Large intestine (tissue), 3 donors: ENCODE measurements around the gene B3GALT6. TPM values are rescaled to one million over a fixed set of nuclear protein-coding genes. Genes with fewer than 3 reads are reported as not detected.

ENCODE experiments used
- DNase-seq, 2 donors: peaks; one replicate each; pipeline versions ENCODE4 v3.0.0 to v3.0.0-alpha.2; 2013
- H3K27ac ChIP-seq: one replicate; pipeline ENCODE4 v1.5.1; 2013; ENCODE audit warnings: low read length
- H3K27me3 ChIP-seq: 2 replicates; pipeline ENCODE4 v1.6.1; 2013; ENCODE audit warnings: low read length; ENCODE audit not compliant: control insufficient read depth, insufficient read depth
- H3K36me3 ChIP-seq: 2 replicates; pipeline ENCODE4 v1.6.1; 2013; ENCODE audit warnings: low read length; ENCODE audit not compliant: control insufficient read depth, insufficient read depth
- H3K4me1 ChIP-seq: one replicate; pipeline ENCODE4 v1.6.1; 2013; ENCODE audit warnings: low read length; ENCODE audit not compliant: control insufficient read depth, insufficient read depth
- H3K4me3 ChIP-seq: one replicate; pipeline ENCODE4 v1.5.1; 2013; ENCODE audit warnings: low read length
- H3K9me3 ChIP-seq: one replicate; pipeline ENCODE4 v1.6.1; 2013; ENCODE audit warnings: mild to moderate bottlenecking, low read depth, low read length, moderate library complexity; ENCODE audit not compliant: control insufficient read depth
- whole genome bisulfite sequencing: methylation state at CpG from one replicate; pipeline ENCODE4 v1.1.5; 2013; ENCODE audit warnings: low lambda C conversion rate; ENCODE audit not compliant: insufficient coverage; 5-methylcytosine and 5-hydroxymethylcytosine counted together
- polyA plus RNA-seq: library from polyadenylated mRNA; unstranded; fragments of 120-200 nt; gene quantifications from one replicate; pipeline ENCODE4 v1.2.1, GENCODE V29; 2013

The B3GALT6 gene
- polyA plus RNA-seq, 1 donor = 16.1 TPM

DNA sequence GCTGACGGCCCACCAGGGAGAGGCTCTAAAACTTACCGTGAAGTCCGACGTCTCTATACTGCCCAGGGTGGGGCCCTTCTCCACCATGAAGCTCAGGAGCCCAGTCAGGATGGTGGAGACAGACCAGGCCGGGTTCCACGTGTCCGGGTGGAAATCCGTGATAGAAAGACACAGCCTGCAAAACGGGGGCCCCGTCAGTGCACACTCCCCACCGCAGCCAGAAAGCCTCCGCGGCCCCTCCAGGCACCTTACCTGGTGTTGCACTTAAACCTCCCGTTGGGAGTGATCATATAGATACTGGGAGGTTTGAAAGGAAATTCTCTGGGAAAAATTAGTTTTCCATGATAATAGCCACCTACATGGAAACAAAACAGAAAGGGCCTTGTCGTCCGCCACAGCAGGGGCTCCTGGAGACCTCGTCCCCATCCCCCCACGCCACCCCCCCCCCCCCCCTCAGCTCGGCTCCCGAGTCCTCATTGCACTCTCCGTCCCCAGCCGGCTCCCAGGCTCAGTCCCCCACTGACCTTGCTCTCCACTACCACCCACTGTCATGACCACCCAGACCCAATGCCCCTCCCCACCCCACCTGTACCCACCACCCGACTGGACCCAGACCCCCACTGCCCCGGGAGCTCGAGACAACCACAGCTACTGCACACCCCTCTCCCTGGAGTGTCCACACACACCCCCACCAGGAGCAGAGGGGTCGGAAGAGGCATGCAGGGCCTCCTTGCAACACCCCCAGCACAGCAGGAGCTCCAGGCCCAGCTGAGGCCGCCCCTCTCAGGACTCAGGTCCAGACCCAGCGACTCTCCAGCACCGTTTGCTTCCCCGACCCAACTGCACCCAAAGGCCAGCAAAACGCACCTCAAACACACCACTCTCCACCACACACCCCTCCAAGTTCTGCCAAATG is 25.2 kb downstream of the B3GALT6 start:
- no CpG with 5 or more reads among the region's 31 CpGs for WGBS
- Histone ChIP-seq H3K4me3 (no peak overlapping the region), H3K4me1 (no peaks in the 10 kb centered on the region), H3K36me3 (peaks cover 58% of the 10 kb centered on the region), H3K27ac (no peak overlapping the region), H3K9me3 (peaks cover 7% of the 10 kb centered on the region), H3K27me3 (no peaks in the 10 kb centered on the region)
- no peak for DNase-seq

GRCh38 chr1:1259119-1259488 is 27.1 kb downstream of the B3GALT6 start:
- Histone ChIP-seq H3K27ac (no peak overlapping the region), H3K9me3 (peaks cover 7% of the 10 kb centered on the region), H3K4me1 (no peaks in the 10 kb centered on the region), H3K27me3 (no peaks in the 10 kb centered on the region), H3K36me3 (peaks cover 66% of the 10 kb centered on the region), H3K4me3 (no peak overlapping the region)
- no peak for DNase-seq
- WGBS = no CpG with 5 or more reads among the region's 22 CpGs

DNA sequence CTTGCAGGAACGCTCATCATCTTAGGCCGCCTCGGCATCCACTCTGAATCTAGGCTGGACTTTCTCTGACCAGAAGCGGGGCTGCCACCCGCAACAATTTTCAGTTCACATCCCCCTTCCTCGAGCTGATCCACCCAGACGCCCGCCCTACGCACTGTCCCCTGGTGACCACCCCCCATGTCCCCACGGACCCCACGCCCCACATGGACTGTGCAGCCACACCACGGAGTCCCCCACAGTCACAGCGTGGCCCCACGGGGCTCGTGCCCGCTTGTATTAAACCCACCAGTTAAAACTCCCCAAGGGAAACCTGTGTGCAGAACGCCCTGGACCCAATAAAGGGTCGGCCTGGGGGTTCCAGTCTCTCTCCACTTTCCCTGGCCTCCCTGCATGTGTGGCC is 27.5 kb downstream of the B3GALT6 start:
- Histone ChIP-seq H3K27ac (no peak overlapping the region), H3K9me3 (peaks cover 6% of the 10 kb centered on the region), H3K27me3 (no peaks in the 10 kb centered on the region), H3K4me3 (no peak overlapping the region), H3K36me3 (peaks cover 67% of the 10 kb centered on the region), H3K4me1 (no peaks in the 10 kb centered on the region)
- no peak for DNase-seq
- WGBS = no CpG with 5 or more reads among the region's 18 CpGs

GRCh38 chr1:1259951-1260600 is 28.0 kb downstream of the B3GALT6 start:
- Histone ChIP-seq H3K27ac (no peak overlapping the region), H3K27me3 (no peaks in the 10 kb centered on the region), H3K36me3 (peaks cover 67% of the 10 kb centered on the region), H3K4me1 (no peaks in the 10 kb centered on the region), H3K9me3 (peaks cover 1% of the 10 kb centered on the region), H3K4me3 (no peak overlapping the region)
- DNase-seq = no peak
- WGBS = 90% methylated on average over 2 of the region's 26 CpGs

DNA sequence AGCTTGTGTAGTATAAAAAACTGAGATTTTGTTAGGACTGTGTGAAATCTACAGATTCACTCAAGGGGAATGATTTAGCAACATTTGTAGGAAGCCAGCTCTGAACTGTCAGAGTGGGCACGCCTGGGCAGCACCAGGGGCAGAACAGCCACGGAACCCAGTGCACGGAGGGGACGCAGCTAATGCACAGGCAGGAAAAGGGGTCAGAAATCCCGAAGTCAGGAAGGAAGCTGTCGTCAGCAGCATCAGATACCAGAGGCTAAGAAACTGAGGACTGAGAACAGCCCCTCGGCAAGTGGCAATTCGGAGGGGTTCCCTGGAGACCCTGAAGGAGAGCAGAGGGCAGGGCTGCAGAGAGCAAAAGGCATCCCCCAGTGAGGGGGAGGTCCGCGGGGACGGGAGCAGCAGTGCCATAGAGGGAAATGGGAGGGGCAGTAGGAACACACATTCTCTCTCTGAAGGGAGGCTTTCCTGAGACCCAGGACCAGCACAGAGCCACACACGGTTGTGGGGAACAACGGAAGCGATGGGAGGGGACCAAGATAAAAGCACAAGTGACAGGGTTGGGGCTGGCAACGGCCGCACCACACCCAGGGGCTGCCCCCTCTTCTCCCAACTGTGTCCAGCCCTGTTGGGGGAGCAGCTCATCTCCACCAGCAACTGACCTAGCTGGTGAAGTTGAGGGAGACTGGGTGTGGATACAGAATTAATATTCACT is 29.0 kb downstream of the B3GALT6 start:
- no peaks in the 10 kb centered on the region for H3K4me1 ChIP-seq
- peaks cover 65% of the 10 kb centered on the region for H3K36me3 ChIP-seq
- H3K9me3 ChIP-seq = no peaks in the 10 kb centered on the region
- H3K27me3 ChIP-seq = no peaks in the 10 kb centered on the region
- H3K27ac ChIP-seq = no peak overlapping the region
- WGBS = no CpG with 5 or more reads among the region's 16 CpGs
- H3K4me3 ChIP-seq = no peak overlapping the region
- no peak for DNase-seq

DNA sequence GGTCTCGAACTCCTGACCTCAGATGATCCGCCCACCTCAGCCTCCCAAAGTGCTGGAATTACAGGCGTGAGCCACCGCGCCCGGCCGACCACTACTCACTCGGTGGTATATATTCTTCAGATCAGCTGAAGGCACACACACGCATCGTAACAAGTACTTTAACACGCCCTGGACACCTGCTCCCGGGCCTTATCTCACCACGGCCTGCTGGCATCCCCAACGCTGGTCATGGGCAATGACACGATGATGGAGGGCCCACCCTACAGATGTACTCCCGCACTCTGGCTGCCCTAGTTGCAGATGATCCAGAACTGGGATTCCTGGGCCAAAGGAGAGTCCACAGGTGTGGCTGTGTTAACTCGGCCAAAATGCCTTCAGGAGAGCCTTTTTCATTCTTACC is 30.0 kb downstream of the B3GALT6 start:
- DNase-seq = no peak
- peaks cover 61% of the 10 kb centered on the region for H3K36me3 ChIP-seq
- WGBS = no CpG with 5 or more reads among the region's 17 CpGs
- H3K27me3 ChIP-seq = no peaks in the 10 kb centered on the region
- H3K9me3 ChIP-seq = no peaks in the 10 kb centered on the region
- H3K4me1 ChIP-seq = no peaks in the 10 kb centered on the region
- H3K27ac ChIP-seq = no peak overlapping the region
- H3K4me3 ChIP-seq = no peak overlapping the region

GRCh38 chr1:1262758-1263157 is 30.7 kb downstream of the B3GALT6 start:
- no peaks in the 10 kb centered on the region for H3K4me1 ChIP-seq
- H3K9me3 ChIP-seq = peaks cover 3% of the 10 kb centered on the region
- 100% methylated on average over 1 of the region's 8 CpGs for WGBS
- H3K36me3 ChIP-seq = peaks cover 68% of the 10 kb centered on the region
- DNase-seq = no peak
- no peaks in the 10 kb centered on the region for H3K27me3 ChIP-seq
- H3K27ac ChIP-seq = no peak overlapping the region
- no peak overlapping the region for H3K4me3 ChIP-seq

DNA sequence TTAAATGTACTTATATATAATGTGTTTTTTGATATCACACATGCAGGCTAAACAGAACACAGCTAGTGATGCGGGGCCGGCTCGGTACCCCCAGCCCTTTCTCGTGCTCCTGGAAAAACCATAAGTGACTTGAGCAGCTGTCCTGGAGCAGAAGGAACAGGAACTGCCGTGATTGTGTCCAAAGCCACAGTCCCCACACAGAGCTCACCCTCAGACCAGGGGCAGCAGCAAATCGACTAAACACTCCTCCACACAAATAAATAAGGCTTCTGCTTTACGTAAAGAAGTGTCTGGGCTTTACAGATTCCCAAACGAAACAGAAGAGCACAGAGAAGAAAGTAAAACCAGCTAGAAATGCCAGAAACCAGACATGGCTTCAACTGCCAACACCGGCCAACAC is 32.0 kb downstream of the B3GALT6 start:
- peaks cover 67% of the 10 kb centered on the region for H3K36me3 ChIP-seq

GRCh38 chr1:1264868-1265272 is 32.8 kb downstream of the B3GALT6 start:
- H3K9me3 ChIP-seq = peaks cover 5% of the 10 kb centered on the region
- peaks cover 61% of the 10 kb centered on the region for H3K36me3 ChIP-seq
- H3K4me3 ChIP-seq = no peak overlapping the region
- H3K27ac ChIP-seq = no peak overlapping the region
- WGBS = 100% methylated on average over 2 of the region's 10 CpGs
- DNase-seq = no peak
- no peaks in the 10 kb centered on the region for H3K4me1 ChIP-seq
- no peaks in the 10 kb centered on the region for H3K27me3 ChIP-seq

More for the DNA sequence above, 32.0 kb downstream of the B3GALT6 start:
- H3K9me3 ChIP-seq = peaks cover 5% of the 10 kb centered on the region
- WGBS = no CpG with 5 or more reads among the region's 9 CpGs
- H3K27ac ChIP-seq = no peak overlapping the region
- no peaks in the 10 kb centered on the region for H3K27me3 ChIP-seq
- no peaks in the 10 kb centered on the region for H3K4me1 ChIP-seq
- H3K4me3 ChIP-seq = no peak overlapping the region
- DNase-seq = no peak

GRCh38 chr1:1267488-1268283 is 35.6 kb downstream of the B3GALT6 start:
- Histone ChIP-seq H3K36me3 (peaks cover 48% of the 10 kb centered on the region), H3K4me3 (no peak overlapping the region), H3K9me3 (peaks cover 5% of the 10 kb centered on the region), H3K27ac (no peak overlapping the region), H3K4me1 (peaks cover 10% of the 10 kb centered on the region), H3K27me3 (no peaks in the 10 kb centered on the region)
- no peak for DNase-seq
- WGBS = no CpG with 5 or more reads among the region's 39 CpGs
